A673 (cell line): ENCODE results near the gene VPS51. TPM values are rescaled to one million over a fixed set of nuclear protein-coding genes. Genes with fewer than 3 reads are reported as not detected.

ENCODE experiments used
- BruUV-seq: library from RNA; stranded (reverse); fragments of 400-500 nt; replicated peaks from 2 replicates; lab custom pipeline; 2021; lab: Mats Ljungman, UMichigan
- CTCF ChIA-PET: fragments of 300-600 bp; sonication (Branson Sonifier 250); formaldehyde crosslinking; loops from one replicate; lab custom pipeline; 2022; ENCODE audit warnings: antibody characterized with exemption; lab: Charles Lee
- POLR2A ChIA-PET: fragments of 300-600 bp; sonication (Branson Sonifier 250); formaldehyde crosslinking; loops from one replicate; lab custom pipeline; 2022; ENCODE audit warnings: antibody characterized with exemption; ENCODE audit not compliant: low non-redundant PET; lab: Charles Lee
- DNase-seq: peaks from one replicate; pipeline ENCODE4 v3.0.0-alpha.2; 2015; ENCODE audit warnings: low spot score
- H3K27ac ChIP-seq: fragments of 200-600 bp; sonication (generic); 2 replicates; pipeline ENCODE4 v1.5.1; 2016; ENCODE audit warnings: mixed run types, low read depth, mild to moderate bottlenecking, mixed read lengths, antibody characterized with exemption, low read length; ENCODE audit not compliant: poor library complexity, severe bottlenecking
- H3K27me3 ChIP-seq: fragments of 200-600 bp; sonication (generic); replicated peaks from 2 replicates; pipeline ENCODE4 v1.6.1; 2017; ENCODE audit warnings: mixed run types, low read depth, mild to moderate bottlenecking, mixed read lengths, antibody characterized with exemption, low read length; ENCODE audit not compliant: insufficient read depth, poor library complexity
- H3K36me3 ChIP-seq: fragments of 200-600 bp; sonication (generic); 2 replicates; pipeline ENCODE4 v1.6.1; 2016; ENCODE audit warnings: mixed run types, mild to moderate bottlenecking, mixed read lengths, antibody characterized with exemption, low read length; ENCODE audit not compliant: insufficient read depth, poor library complexity, severe bottlenecking
- H3K4me1 ChIP-seq: fragments of 200-600 bp; sonication (generic); 2 replicates; pipeline ENCODE4 v1.6.1; 2017; ENCODE audit warnings: mixed run types, mild to moderate bottlenecking, mixed read lengths, antibody characterized with exemption, low read length; ENCODE audit not compliant: insufficient read depth, poor library complexity, severe bottlenecking
- H3K4me3 ChIP-seq: fragments of 200-600 bp; sonication (generic); 2 replicates; pipeline ENCODE4 v1.5.1; 2016; ENCODE audit warnings: low read depth, mixed run types, mild to moderate bottlenecking, mixed read lengths, low read length; ENCODE audit not compliant: poor library complexity, severe bottlenecking
- H3K9me3 ChIP-seq: fragments of 200-600 bp; sonication (generic); 2 replicates; pipeline ENCODE4 v1.6.1; 2016; ENCODE audit warnings: mixed run types, low read depth, mild to moderate bottlenecking, mixed read lengths, antibody characterized with exemption, low read length; ENCODE audit not compliant: poor library complexity, severe bottlenecking
- CTCF ChIP-seq: fragments of 300-800, 200-600 bp; sonication (generic); conservative IDR thresholded peaks from 2 replicates; pipeline ENCODE4 v1.5.1; 2017; ENCODE audit warnings: low read depth, mild to moderate bottlenecking, antibody characterized with exemption, low read length, moderate library complexity, mixed read lengths
- EZH2 ChIP-seq: fragments of 200-600 bp; sonication (generic); IDR thresholded peaks from 2 replicates; pipeline ENCODE4 v1.6.1; 2017; ENCODE audit warnings: borderline replicate concordance, low read depth, mild to moderate bottlenecking, mixed read lengths, antibody characterized with exemption, low read length; ENCODE audit not compliant: poor library complexity, severe bottlenecking
- intact Hi-C: fragments of 100-400 bp; cut with micrococcal nuclease; formaldehyde crosslinking; loops from one replicate; pipeline ENCODE4 v1.10.0; 2022; ENCODE audit not compliant: unreplicated experiment
- total RNA-seq: library from RNA; stranded (reverse); gene quantifications from 2 replicates; pipeline ENCODE4 v1.2.3, GENCODE V29; 2021

Gene VPS51
- total RNA-seq, 1 experiment from 2014 or later: 125 TPM

GRCh38 chr11:65132988-65133700 is 37.1 kb downstream of the VPS51 start:
- no TSS peak for BruUV-seq
- POLR2A ChIA-PET: interaction anchor here (0.7 kb wide), 1 partner anchor 226 kb away, joined by 4 read pairs; no protein-coding TSS in a partner anchor
- Histone ChIP-seq H3K27ac (peak overlapping the region; percentile 99), H3K27me3 (no peaks in the 10 kb centered on the region), H3K4me1 (peaks cover 17% of the 10 kb centered on the region), H3K4me3 (peak overlapping the region; percentile 70), H3K9me3 (no peaks in the 10 kb centered on the region), H3K36me3 (peaks cover 44% of the 10 kb centered on the region)
- no peak for TF ChIP-seq EZH2
- no peak for TF ChIP-seq CTCF
- intact Hi-C loops: no loop called here
- DNase-seq: no peak
- CTCF ChIA-PET: no interaction called here

GRCh38 chr11:65133724-65134123 is 37.7 kb downstream of the VPS51 start:
- Histone ChIP-seq H3K36me3 (peaks cover 38% of the 10 kb centered on the region), H3K4me3 (peak overlapping the region; percentile 70), H3K9me3 (no peaks in the 10 kb centered on the region), H3K27ac (peak overlapping the region; percentile 99), H3K4me1 (peaks cover 17% of the 10 kb centered on the region), H3K27me3 (no peaks in the 10 kb centered on the region)
- ChIA-PET CTCF (no interaction called here), POLR2A (interaction anchor here (0.7 kb wide), 1 partner anchor 226 kb away, joined by 4 read pairs; no protein-coding TSS in a partner anchor)
- intact Hi-C loops: no loop called here
- TF ChIP-seq CTCF: no peak
- TF ChIP-seq EZH2: no peak
- TSS peak; percentile 46 for BruUV-seq
- peak; percentile 26 for DNase-seq

- Histone ChIP-seq H3K36me3 (peaks cover 34% of the 10 kb centered on the region), H3K4me1 (peaks cover 17% of the 10 kb centered on the region), H3K9me3 (no peaks in the 10 kb centered on the region), H3K27ac (peak within 1 kb of the TSS; percentile 99), H3K4me3 (peak within 1 kb of the TSS; percentile 70), H3K27me3 (no peaks in the 10 kb centered on the region)
- ChIA-PET POLR2A (interaction anchor here (0.5 to 0.7 kb wide), 2 partner anchors 12 to 197 kb away, joined by 6 read pairs; partner anchors contain the start of genes FAU and MRPL49), CTCF (interaction anchor here (1.0 kb wide), 1 partner anchor 17 kb away, joined by 3 read pairs; the partner anchor contains the start of gene ZNHIT2)
- DNase-seq: peak; percentile 95
- intact Hi-C loops: no loop called here
- TF ChIP-seq EZH2: no peak
- TF ChIP-seq CTCF: no peak
- no TSS peak for BruUV-seq
These were observed 38.4 kb downstream of the VPS51 start, which contains the start of gene SYVN1 for GRCh38 chr11:65134240-65134951. Gene SYVN1, minus strand, starts transcription at chr11:65134519. Its CDS starts 918 bp downstream, at chr11:65133601.
